Tibial artery (tissue), 4 donors: ENCODE data around the gene AFF3.

Source experiments
- DNase-seq, 2 donors: peaks; one replicate each; pipeline ENCODE4 v3.0.0-alpha.2; 2019
- H3K27ac ChIP-seq, 2 donors: fragments of 200-600 bp; sonication (generic) in 1 of 2; 1 replicate in 1 of 2; 2 replicates in 1 of 2; pipeline ENCODE4 v1.5.1; 2018 to 2019; ENCODE audit warnings: mild to moderate bottlenecking in 1 of 2
- H3K27me3 ChIP-seq, 2 donors: fragments of 200-600 bp; sonication (generic) in 1 of 2; one replicate each; pipeline versions ENCODE4 v1.5.1 to v1.6.0; 2016 to 2019
- H3K36me3 ChIP-seq, 3 donors: fragments of 200-600 bp; sonication (generic) in 2 of 3; one replicate each; pipeline ENCODE4 v1.5.1; 2016 to 2019; ENCODE audit warnings: mild to moderate bottlenecking in 2 of 3
- H3K4me1 ChIP-seq, 4 donors: fragments of 200-600 bp; sonication (generic) in 2 of 4; 1 replicate in 3 of 4; 2 replicates in 1 of 4; pipeline ENCODE4 v1.5.1; 2016 to 2019
- H3K4me3 ChIP-seq, 2 donors: fragments of 200-600 bp; sonication (generic) in 1 of 2; 1 replicate in 1 of 2; 2 replicates in 1 of 2; pipeline ENCODE4 v1.5.1; 2018 to 2019; ENCODE audit warnings: mild to moderate bottlenecking in 2 of 2
- H3K9me3 ChIP-seq, 3 donors: fragments of 200-600 bp; sonication (generic) in 1 of 3; one replicate each; pipeline ENCODE4 v1.5.1; 2016 to 2019
- intact Hi-C: fragments of 100-400 bp; cut with DNase I; formaldehyde crosslinking; loops from one replicate; pipeline ENCODE4 v1.15.0; 2023; ENCODE audit warnings: low total_unique reads
- TF ChIP-seq, protein P1 (sequence below), 2 experiments: fragments of 200-600 bp in 1 of 2; fragments of 450-650 bp in 1 of 2; IDR thresholded peaks; one replicate each; pipeline ENCODE4 v1.5.1; 2017 to 2019; ENCODE audit warnings: antibody characterized with exemption in 2 of 2, mild to moderate bottlenecking in 1 of 2, moderate library complexity in 1 of 2

The AFF3 gene

GRCh38 chr2:100041385-100041784 lies 101.0 kb downstream of the AFF3 start:
- Histone ChIP-seq H3K4me1 (peaks cover 0 to 7% (median 0%) of the 10 kb centered on the region in 4 donors), H3K36me3 (no peaks in the 10 kb centered on the region), H3K4me3 (no peak overlapping the region), H3K27ac (no peak overlapping the region), H3K9me3 (no peaks in the 10 kb centered on the region), H3K27me3 (no peaks in the 10 kb centered on the region)
- TF ChIP-seq, protein P1, sequence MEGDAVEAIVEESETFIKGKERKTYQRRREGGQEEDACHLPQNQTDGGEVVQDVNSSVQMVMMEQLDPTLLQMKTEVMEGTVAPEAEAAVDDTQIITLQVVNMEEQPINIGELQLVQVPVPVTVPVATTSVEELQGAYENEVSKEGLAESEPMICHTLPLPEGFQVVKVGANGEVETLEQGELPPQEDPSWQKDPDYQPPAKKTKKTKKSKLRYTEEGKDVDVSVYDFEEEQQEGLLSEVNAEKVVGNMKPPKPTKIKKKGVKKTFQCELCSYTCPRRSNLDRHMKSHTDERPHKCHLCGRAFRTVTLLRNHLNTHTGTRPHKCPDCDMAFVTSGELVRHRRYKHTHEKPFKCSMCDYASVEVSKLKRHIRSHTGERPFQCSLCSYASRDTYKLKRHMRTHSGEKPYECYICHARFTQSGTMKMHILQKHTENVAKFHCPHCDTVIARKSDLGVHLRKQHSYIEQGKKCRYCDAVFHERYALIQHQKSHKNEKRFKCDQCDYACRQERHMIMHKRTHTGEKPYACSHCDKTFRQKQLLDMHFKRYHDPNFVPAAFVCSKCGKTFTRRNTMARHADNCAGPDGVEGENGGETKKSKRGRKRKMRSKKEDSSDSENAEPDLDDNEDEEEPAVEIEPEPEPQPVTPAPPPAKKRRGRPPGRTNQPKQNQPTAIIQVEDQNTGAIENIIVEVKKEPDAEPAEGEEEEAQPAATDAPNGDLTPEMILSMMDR (IDR thresholded peaks at IDR 0.05), result no peak
- intact Hi-C loops, result no loop called here
- no peak for DNase-seq

DNA sequence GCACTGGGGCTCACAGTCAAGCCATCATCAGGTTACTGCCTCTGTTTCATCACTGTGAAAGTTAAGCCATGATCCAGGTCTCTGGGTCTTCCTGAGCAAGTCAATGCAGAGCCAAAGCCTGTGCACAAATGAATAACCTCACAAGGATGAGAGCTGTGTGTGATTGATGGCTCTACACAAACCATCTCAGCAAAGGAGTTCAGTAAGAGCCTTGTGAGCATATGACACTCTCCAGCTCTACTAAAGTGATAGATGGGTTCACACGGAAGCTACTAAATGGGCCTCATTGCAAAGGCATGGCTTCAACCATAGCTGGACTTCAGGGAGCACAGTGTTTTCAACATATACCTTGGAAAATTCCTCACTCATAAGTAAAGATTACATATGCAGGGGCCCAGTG lies 101.5 kb downstream of the AFF3 start:
- DNase-seq, result no peak
- no peaks in the 10 kb centered on the region for H3K27me3 ChIP-seq
- H3K36me3 ChIP-seq, result no peaks in the 10 kb centered on the region
- no peaks in the 10 kb centered on the region for H3K9me3 ChIP-seq
- H3K4me3 ChIP-seq, result no peak overlapping the region
- TF ChIP-seq, protein P1 (IDR thresholded peaks at IDR 0.05), result no peak
- peaks cover 0 to 7% (median 0%) of the 10 kb centered on the region in 4 donors for H3K4me1 ChIP-seq
- H3K27ac ChIP-seq, result no peak overlapping the region
- intact Hi-C loops, result no loop called here

DNA sequence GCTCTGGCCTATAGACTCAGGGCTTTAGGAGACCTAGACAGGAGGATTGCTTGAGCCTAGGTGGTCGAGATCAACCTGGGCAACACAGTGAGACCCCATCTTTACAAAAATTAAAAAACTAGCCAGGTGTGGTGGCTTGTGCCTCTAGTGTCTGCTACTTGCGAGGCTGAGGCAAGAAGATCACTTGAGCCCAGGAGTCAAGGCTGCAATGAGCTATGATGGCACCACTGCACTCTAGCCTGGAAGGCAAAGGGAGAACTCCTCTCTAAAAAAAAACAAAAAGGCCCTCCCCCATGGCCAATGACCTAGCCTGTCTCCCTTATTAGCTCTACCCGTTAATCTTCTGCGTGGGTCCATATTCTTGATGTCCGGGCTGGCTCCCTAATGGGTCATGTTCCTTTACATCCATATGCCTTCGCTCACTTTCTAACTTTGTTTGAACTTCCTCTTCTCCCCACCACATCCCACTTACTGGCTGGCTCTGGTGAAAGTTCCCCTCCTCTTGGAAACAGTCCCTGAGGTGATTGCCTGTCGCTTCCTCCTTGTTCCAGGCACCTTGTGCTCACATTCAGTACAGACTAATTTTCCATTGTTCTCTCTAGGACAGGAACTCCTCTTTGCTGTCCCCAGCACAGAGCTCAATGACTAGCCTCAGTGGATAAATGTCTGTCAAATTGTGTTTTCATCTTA lies 103.0 kb downstream of the AFF3 start:
- DNase-seq, result no peak
- intact Hi-C loops, result no loop called here
- TF ChIP-seq, protein P1 (IDR thresholded peaks at IDR 0.05), result no peak
- Histone ChIP-seq H3K4me3 (no peak overlapping the region), H3K36me3 (no peaks in the 10 kb centered on the region), H3K4me1 (peaks cover 0 to 7% (median 0%) of the 10 kb centered on the region in 4 donors), H3K9me3 (no peaks in the 10 kb centered on the region), H3K27ac (no peak overlapping the region), H3K27me3 (no peaks in the 10 kb centered on the region)

DNA sequence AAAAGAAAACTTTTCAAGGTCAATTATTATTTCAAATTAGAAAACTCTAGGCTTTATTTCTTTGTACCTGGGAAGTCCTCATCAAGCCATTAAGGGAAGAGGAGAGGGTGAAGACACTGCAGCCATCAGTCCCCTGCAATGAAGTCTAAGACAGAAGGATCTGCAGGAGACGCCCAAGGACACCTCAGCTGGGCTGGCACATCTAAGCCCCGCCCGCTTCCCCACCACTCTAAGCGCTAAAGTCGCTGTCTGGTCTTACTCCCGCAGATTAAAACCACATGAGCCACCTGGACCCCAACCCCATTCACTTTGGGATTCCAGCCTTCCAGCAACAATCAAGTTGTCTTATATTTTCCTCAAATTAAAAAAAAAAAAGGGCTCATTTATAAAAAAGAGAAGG lies 104.4 kb downstream of the AFF3 start:
- TF ChIP-seq, protein P1 (IDR thresholded peaks at IDR 0.05), result no peak
- H3K36me3 ChIP-seq, result no peaks in the 10 kb centered on the region
- H3K4me3 ChIP-seq, result no peak overlapping the region
- H3K9me3 ChIP-seq, result no peaks in the 10 kb centered on the region
- no peaks in the 10 kb centered on the region for H3K27me3 ChIP-seq
- no peak overlapping the region for H3K27ac ChIP-seq
- DNase-seq, result no peak
- intact Hi-C loops, result no loop called here
- H3K4me1 ChIP-seq, result peaks cover 0 to 3% (median 0%) of the 10 kb centered on the region in 4 donors

- TF ChIP-seq, protein P1 (IDR thresholded peaks at IDR 0.05), result no peak
- intact Hi-C loops, result no loop called here
These were observed 105.6 kb downstream of the AFF3 start for GRCh38 chr2:100036793-100037192.

More at GRCh38 chr2:100036793-100037192, 105.6 kb downstream of the AFF3 start:
- H3K36me3 ChIP-seq, result no peaks in the 10 kb centered on the region
- H3K4me3 ChIP-seq, result no peak overlapping the region
- no peak for DNase-seq
- H3K27ac ChIP-seq, result no peak overlapping the region
- H3K4me1 ChIP-seq, result no peaks in the 10 kb centered on the region
- no peaks in the 10 kb centered on the region for H3K9me3 ChIP-seq
- H3K27me3 ChIP-seq, result no peaks in the 10 kb centered on the region
